Activated CD4-positive, alpha-beta memory T cell treated with anti-CD3 and anti-CD28 coated beads for 36 hours (primary cell): ENCODE results near the gene THAP3. TPM values are rescaled to one million over a fixed set of nuclear protein-coding genes. Genes with fewer than 3 reads are reported as not detected.

Experiments used
- CTCF ChIA-PET: fragments of 350-600 bp; sonication (Branson Sonifier 250); formaldehyde crosslinking; loops from one replicate; lab custom pipeline; 2021; ENCODE audit warnings: antibody characterized with exemption, inconsistent platforms; lab: Charles Lee
- POLR2A ChIA-PET: fragments of 350-600 bp; sonication (Branson Sonifier 250); formaldehyde crosslinking; loops from one replicate; lab custom pipeline; 2021; ENCODE audit warnings: antibody characterized with exemption; lab: Charles Lee
- DNase-seq: peaks from one replicate; pipeline ENCODE4 v3.0.0-alpha.2; 2020
- H3K27ac Mint-ChIP-seq: one replicate; pipeline ENCODE4 v1.8.0; 2021; ENCODE audit warnings: mixed read lengths
- H3K27me3 Mint-ChIP-seq: one replicate; pipeline ENCODE4 v1.8.0; 2021; ENCODE audit warnings: mixed read lengths
- H3K36me3 Mint-ChIP-seq: one replicate; pipeline ENCODE4 v1.8.0; 2021; ENCODE audit warnings: mixed read lengths
- H3K4me1 Mint-ChIP-seq: one replicate; pipeline ENCODE4 v1.8.0; 2021; ENCODE audit warnings: low read depth, mixed read lengths
- H3K4me3 Mint-ChIP-seq: one replicate; pipeline ENCODE4 v1.8.0; 2021; ENCODE audit warnings: mild to moderate bottlenecking, mixed read lengths
- H3K9me3 Mint-ChIP-seq: one replicate; pipeline ENCODE4 v1.8.0; 2021; ENCODE audit warnings: mixed read lengths
- intact Hi-C: fragments of 100-400 bp; cut with micrococcal nuclease; formaldehyde crosslinking; loops from one replicate; pipeline ENCODE4 v1.15.1; 2023
- total RNA-seq, 2 experiments: library from RNA; stranded (reverse); gene quantifications; one replicate each; pipeline ENCODE4 v1.2.3, GENCODE V29; 2021

Gene THAP3
- total RNA-seq, 2 experiments from 2014 or later, result 22.8 TPM

- no peaks in the 10 kb centered on the region for H3K9me3 Mint-ChIP-seq
- no peak overlapping the region for H3K27ac Mint-ChIP-seq
- peaks cover 13% of the 10 kb centered on the region for H3K36me3 Mint-ChIP-seq
- intact Hi-C loops, result no loop called here
- H3K27me3 Mint-ChIP-seq, result no peaks in the 10 kb centered on the region
- ChIA-PET CTCF (interaction anchor here (1.0 kb wide), 1 partner anchor 18 kb away, joined by 3 read pairs; no protein-coding TSS in a partner anchor), POLR2A (no interaction called here)
- no peak for DNase-seq
- H3K4me1 Mint-ChIP-seq, result no peaks in the 10 kb centered on the region
- H3K4me3 Mint-ChIP-seq, result no peak overlapping the region
Observed at GRCh38 chr1:6668503-6668902, 43.8 kb downstream of the THAP3 start.

DNA sequence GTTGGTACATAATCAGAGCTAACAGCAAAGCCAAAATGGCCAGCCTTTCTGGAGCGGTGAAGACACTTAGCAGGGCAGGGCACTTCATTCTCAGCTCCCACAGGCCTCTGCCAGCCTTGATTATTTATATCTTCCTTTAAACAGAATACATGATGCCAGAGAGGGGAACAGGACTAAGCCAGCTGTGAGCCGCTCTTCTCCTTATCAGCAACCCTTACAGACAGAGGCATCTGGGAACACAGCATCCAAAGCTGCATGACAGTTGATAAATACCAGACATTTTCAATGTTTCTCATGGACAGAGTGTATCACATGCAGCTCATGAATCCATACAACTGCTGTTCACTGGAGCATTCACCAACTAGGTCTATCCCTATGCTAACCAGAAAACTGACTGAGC lies 47.9 kb downstream of the THAP3 start:
- Mint-ChIP-seq H3K9me3 (no peaks in the 10 kb centered on the region), H3K27ac (no peak overlapping the region), H3K4me3 (no peak overlapping the region)

GRCh38 chr1:6673816-6674398 lies 49.2 kb downstream of the THAP3 start:
- no peak overlapping the region for H3K27ac Mint-ChIP-seq
- H3K9me3 Mint-ChIP-seq, result no peaks in the 10 kb centered on the region
- H3K36me3 Mint-ChIP-seq, result peaks cover 29% of the 10 kb centered on the region
- ChIA-PET POLR2A (no interaction called here), CTCF (no interaction called here)
- no peaks in the 10 kb centered on the region for H3K27me3 Mint-ChIP-seq
- H3K4me1 Mint-ChIP-seq, result no peaks in the 10 kb centered on the region
- intact Hi-C loops, result no loop called here
- no peak overlapping the region for H3K4me3 Mint-ChIP-seq
- DNase-seq, result no peak

More for the DNA sequence above, 47.9 kb downstream of the THAP3 start:
- DNase-seq, result no peak
- ChIA-PET POLR2A (no interaction called here), CTCF (interaction anchor here (0.6 to 1.6 kb wide), 2 partner anchors 218 to 632 kb away, joined by 3 read pairs; no protein-coding TSS in a partner anchor)
- peaks cover 22% of the 10 kb centered on the region for H3K36me3 Mint-ChIP-seq
- H3K27me3 Mint-ChIP-seq, result no peaks in the 10 kb centered on the region
- H3K4me1 Mint-ChIP-seq, result no peaks in the 10 kb centered on the region
- intact Hi-C loops, result no loop called here

DNA sequence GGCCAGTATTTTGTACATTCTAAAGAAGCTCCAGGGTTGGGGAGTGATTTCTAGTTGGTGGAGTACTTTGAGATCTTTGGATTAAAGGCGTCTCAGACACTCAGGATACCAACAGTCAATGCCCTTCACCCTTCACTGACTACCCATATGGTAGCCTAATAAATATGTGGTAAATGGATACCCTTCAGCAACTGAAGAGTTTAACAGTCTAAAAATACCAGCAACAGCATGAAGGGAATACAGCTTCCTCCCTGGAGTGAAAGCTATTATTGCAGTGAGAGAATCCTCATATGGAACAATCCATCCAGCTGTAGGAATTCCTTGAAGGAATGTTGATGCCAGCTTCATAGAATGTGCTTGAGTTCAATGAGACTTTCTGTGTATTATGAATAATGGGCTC lies 50.1 kb downstream of the THAP3 start:
- Mint-ChIP-seq H3K36me3 (peaks cover 36% of the 10 kb centered on the region), H3K4me1 (no peaks in the 10 kb centered on the region), H3K27me3 (no peaks in the 10 kb centered on the region), H3K9me3 (no peaks in the 10 kb centered on the region), H3K27ac (no peak overlapping the region), H3K4me3 (no peak overlapping the region)
- ChIA-PET POLR2A (no interaction called here), CTCF (interaction anchor here (0.6 kb wide), 1 partner anchor 30 kb away, joined by 3 read pairs; no protein-coding TSS in a partner anchor)
- intact Hi-C loops, result no loop called here
- DNase-seq, result no peak

DNA sequence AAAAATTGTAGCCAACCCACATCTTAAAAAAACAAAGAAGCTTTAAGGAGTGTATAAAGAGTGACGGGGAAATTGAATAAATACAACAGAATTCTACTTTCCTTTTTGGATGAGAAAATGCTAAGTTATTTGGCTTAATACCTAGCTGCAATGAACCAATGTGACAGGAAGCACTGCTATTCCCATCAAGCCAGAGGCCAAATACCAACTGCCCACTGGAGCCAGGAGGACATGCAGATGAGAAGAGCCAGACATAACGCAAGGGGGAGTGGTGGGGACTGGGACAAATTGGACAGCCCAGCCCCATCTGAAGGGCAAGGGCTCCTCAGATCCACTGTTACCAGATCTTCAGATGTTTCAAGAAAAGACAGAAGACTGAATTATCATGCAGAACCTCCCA lies 51.3 kb downstream of the THAP3 start:
- Mint-ChIP-seq H3K9me3 (no peaks in the 10 kb centered on the region), H3K4me3 (no peak overlapping the region), H3K4me1 (no peaks in the 10 kb centered on the region), H3K36me3 (peaks cover 41% of the 10 kb centered on the region), H3K27me3 (no peaks in the 10 kb centered on the region), H3K27ac (no peak overlapping the region)
- no peak for DNase-seq
- CTCF ChIA-PET, result no interaction called here
- intact Hi-C loops, result no loop called here
- POLR2A ChIA-PET, result no interaction called here

Other genes with a start within 250 kb of the THAP3 start
- gene ACOT7, start 231.1 kb upstream of the THAP3 start, total RNA-seq, result 10 to 100 TPM; 93.8 to 94.6 TPM
- gene HES2, start 204.9 kb upstream of the THAP3 start, total RNA-seq, result under 1 TPM in 1 of 2 experiments, not detected in 1; 0.07 TPM
- 1 to 10 TPM in 1 of 2 experiments, under 1 TPM in 1; 0.83 to 1.5 TPM for gene ESPN, start 200.1 kb upstream of the THAP3 start, total RNA-seq
- 10 to 100 TPM; 90.0 to 97.4 TPM for gene TNFRSF25, start 158.7 kb upstream of the THAP3 start, total RNA-seq
- 1 to 10 TPM; 2.1 to 2.2 TPM for gene PLEKHG5, start 133.2 kb upstream of the THAP3 start, total RNA-seq
- 10 to 100 TPM; 29.8 to 32.5 TPM for gene NOL9, start 70.4 kb upstream of the THAP3 start, total RNA-seq
- gene TAS1R1, start 69.6 kb upstream of the THAP3 start, total RNA-seq, result not detected
- gene ZBTB48, start 44.9 kb upstream of the THAP3 start, total RNA-seq, result 10 to 100 TPM; 24.6 to 28.1 TPM
- 10 to 100 TPM; 18.1 to 19.4 TPM for gene KLHL21, start 22.0 kb upstream of the THAP3 start, total RNA-seq
- 10 to 100 TPM; 16.8 to 16.9 TPM for gene PHF13, start 11.1 kb upstream of the THAP3 start, total RNA-seq
- 10 to 100 TPM; 35.5 to 38.3 TPM for gene DNAJC11, start 76.9 kb downstream of the THAP3 start, total RNA-seq
- gene CAMTA1, start 160.6 kb downstream of the THAP3 start, total RNA-seq, result 10 to 100 TPM; 64.7 to 68.9 TPM